Measurements from ENCODE around the gene FKTN.

DNA sequence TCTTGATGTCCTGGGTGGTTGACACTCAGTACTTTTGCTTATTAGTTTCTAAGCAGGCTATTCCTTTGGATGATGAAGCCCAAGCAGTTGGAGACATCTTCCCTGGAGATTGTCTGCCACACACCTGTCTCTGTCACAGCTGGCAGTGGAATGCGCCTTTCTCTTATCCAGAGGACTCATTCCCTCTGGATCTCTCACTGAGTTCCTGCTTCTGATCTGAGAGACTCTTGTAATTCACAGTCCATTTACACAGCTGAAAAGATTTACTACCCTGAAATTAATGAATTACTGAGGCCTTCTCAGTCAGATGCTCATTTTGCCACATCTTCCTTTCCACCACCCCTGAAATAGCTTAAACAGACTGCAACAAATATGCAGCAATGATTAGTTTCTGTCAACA lies 120.2 kb downstream of the FKTN start:
- TF ChIP-seq, protein P1, sequence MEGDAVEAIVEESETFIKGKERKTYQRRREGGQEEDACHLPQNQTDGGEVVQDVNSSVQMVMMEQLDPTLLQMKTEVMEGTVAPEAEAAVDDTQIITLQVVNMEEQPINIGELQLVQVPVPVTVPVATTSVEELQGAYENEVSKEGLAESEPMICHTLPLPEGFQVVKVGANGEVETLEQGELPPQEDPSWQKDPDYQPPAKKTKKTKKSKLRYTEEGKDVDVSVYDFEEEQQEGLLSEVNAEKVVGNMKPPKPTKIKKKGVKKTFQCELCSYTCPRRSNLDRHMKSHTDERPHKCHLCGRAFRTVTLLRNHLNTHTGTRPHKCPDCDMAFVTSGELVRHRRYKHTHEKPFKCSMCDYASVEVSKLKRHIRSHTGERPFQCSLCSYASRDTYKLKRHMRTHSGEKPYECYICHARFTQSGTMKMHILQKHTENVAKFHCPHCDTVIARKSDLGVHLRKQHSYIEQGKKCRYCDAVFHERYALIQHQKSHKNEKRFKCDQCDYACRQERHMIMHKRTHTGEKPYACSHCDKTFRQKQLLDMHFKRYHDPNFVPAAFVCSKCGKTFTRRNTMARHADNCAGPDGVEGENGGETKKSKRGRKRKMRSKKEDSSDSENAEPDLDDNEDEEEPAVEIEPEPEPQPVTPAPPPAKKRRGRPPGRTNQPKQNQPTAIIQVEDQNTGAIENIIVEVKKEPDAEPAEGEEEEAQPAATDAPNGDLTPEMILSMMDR (IDR thresholded peaks at IDR 0.05): no peak
- TF ChIP-seq POLR2A (IDR thresholded peaks at IDR 0.05): no peak
- TF ChIP-seq EP300 (IDR thresholded peaks at IDR 0.05): no peak
